Measurements from ENCODE around the gene LAIR2.

LAIR2 gene, protein sequence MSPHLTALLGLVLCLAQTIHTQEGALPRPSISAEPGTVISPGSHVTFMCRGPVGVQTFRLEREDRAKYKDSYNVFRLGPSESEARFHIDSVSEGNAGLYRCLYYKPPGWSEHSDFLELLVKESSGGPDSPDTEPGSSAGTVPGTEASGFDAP

DNA sequence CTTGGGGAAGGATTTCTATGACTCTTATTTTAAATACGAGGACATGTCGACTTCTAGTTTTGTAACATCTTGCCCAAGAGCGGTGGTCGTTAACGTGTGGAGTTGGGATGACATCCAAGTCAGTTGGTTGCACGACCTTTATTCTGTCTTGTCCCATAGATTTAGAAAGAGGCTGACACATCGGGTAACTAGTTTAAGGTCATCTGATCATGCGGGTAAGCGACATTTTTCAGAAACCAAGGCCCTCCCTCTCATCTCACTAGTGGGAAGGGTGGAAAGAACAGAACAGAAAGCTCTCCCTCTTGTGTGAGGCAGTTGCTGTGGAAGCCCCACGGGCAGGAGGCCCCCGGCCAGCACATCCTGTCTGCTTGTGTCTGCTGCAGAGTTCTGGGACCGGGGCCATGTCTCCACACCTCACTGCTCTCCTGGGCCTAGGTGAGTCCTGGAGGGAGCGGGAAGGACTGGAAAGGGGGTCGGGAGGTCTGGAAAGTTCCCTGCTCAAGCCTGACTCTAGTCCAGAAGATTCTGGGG is at the start of gene LAIR2:
LAIR2 (plus strand) TSS at position 314 of the 531 bp plus-strand sequence; CDS start at position 402, 88 bp downstream.
- no peak for DNase-seq

DNA sequence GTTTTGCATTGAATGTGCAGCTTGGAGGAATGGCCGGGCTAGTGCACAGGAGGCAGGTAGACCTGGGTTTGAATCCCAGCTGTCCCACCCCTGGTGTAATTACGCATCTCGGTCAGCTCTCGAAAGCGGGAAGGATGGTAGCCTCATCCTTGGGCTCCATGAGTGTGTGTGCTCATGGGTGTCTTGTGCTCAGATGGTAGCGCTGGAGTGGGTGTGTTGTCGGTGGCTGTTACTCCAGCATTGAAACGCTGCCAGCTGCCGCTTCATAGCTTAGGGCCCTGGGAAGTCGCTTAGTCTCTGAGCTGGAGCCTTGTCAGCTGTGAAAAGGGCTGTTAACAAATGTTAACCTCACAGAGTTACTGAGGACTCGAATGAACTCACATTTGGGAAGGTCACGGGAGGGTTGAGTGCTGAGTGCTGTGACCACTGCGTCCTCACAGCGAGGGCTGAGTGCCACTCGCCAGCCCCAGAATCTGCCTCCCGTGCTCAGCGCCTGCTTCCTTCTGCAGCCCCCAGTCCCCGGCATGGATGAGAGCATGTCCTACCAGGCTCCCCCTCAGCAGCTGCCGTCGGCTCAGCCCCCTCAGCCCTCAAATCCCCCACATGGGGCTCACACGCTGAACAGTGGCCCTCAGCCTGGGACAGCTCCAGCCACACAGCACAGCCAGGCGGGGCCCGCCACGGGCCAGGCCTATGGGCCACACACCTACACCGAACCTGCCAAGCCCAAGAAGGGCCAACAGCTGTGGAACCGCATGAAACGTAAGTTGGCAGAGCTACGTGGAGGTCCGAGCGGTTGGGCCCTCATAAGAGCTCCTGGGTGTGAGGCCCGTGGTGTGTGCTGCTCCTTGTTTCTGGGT is 48.5 kb upstream of the LAIR2 start:
- no peak for DNase-seq

DNA sequence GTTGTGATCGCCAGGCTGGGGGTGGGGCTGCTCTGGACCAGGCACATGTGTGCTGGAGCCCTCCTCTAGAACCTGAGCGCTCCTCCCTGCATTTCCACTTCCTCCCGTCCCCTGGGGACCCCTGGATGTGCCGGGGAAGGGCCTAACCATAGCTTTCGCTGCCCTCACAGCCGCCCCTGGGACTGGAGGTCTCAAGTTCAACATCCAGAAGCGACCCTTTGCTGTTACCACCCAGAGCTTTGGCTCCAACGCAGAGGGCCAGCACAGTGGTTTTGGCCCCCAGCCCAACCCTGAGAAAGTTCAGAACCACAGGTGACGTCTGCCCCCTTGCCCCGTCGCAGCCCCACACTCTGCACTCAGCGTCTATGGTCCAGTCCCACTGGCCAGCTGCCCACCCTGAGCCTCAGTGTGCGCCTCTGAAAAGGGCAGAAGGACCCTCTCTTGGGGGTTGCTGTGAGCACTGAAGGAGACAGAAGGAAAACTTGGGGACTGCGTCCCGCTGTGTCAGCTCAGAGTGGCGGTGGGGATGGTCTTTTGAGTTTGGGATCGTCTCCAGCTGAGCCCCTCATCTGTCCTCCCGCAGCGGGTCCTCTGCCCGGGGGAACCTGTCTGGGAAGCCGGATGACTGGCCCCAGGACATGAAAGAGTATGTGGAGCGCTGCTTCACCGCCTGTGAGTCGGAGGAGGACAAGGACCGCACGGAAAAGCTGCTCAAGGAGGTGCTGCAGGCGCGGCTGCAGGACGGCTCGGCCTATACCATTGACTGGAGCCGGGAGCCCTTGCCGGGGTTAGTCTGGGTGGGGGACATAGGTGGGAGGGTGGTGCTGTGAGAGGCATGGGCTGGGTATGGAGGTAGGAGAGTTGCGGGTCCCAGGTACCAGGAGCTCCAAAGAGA is 47.6 kb upstream of the LAIR2 start:
- no peak for DNase-seq

DNA sequence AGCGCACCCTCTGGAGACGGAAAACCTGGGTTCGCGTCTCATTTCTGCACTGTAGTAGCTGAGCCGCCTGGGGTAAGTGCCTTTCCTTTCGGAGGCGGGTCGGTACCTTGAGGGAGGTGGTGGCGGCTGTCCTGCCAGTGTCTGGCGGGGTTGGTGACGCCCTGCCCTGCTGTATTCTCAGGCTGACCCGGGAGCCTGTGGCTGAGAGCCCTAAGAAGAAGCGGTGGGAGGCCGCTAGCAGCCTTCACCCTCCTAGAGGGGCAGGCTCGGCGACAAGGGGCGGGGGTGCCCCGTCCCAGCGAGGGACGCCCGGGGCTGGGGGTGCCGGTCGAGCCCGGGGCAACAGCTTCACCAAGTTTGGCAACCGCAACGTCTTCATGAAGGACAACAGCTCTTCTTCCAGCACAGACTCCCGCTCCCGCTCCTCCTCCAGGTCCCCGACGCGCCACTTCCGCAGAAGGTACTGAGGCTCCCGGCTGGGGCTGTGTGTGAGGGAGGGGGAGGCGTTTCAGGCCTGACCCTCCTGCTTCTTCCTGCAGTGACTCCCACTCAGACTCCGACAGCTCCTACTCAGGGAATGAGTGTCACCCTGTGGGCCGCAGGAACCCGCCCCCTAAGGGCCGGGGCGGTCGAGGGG is 46.7 kb upstream of the LAIR2 start:
- DNase-seq: no peak

DNA sequence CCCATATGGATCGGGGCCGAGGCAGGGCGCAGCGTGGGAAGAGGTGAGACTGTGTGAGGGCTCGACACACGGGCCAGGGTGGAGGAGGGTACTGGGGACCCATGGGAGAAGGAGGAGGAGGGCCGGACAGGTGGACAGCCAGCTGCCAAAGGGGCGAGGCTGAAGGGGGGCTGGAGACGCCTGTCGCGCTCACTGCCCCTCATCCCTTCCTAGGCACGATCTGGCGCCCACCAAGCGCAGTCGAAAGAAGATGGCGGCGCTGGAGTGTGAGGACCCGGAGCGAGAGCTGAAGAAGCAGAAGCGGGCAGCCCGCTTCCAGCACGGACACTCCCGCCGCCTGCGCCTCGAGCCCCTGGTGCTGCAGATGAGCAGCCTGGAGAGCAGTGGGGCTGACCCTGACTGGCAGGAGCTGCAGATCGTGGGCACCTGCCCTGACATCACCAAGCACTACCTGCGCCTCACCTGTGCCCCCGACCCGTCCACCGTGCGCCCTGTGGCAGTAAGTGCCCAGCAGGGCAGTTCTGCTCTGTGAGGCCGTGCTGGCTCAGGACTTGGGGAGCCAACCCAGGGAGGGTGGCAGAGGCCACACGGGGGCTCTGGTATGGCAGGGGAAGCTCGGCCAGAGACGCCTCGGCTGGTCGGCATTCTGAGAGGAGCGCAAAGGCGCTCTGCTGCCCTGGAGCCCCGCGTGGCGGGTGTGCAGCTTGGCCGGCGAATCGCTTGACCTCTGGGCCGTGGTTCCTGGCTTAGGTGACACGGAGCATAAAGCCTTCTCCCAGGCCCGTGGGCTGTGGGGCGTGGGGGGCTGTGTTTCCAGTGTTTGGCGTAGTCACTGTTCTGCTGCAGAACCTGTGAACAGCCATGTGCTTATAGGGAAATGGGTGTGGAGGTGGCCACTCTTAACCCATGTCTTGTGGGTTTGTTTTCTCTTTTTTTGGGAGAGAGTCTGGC is 45.9 kb upstream of the LAIR2 start:
- no peak for DNase-seq

DNA sequence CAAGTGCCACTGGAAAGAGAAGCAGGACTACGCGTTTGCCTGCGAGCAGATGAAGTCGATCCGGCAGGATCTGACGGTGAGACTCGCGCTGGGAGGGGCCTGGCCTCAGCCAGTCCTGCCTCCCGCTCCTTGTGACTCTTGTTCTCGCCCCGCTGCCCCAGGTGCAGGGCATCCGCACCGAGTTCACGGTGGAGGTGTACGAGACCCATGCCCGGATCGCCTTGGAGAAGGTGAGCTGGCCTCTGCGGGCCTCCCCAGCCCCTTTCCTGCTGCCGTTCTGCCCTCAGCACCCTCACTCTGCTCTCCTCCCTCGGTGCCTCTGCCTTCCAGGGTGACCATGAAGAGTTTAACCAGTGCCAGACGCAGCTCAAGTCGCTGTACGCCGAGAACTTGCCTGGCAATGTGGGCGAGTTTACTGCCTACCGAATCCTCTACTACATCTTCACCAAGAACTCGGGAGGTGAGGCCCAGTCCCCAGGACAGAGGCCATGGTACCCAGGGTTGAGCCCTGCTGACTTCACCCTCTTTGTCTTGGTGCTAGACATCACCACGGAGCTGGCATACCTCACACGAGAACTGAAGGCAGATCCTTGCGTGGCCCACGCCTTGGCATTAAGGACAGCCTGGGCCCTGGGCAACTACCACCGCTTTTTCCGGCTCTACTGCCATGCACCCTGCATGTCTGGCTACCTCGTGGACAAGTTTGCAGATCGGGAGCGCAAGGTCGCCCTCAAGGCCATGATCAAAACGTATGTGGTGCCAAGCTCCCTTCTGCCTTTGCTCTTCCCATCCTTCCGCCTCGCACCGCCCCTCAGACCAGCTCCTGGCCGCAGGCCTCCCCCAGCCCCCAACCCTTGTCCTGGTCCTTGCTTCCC is 44.6 kb upstream of the LAIR2 start:
- no peak for DNase-seq

DNA sequence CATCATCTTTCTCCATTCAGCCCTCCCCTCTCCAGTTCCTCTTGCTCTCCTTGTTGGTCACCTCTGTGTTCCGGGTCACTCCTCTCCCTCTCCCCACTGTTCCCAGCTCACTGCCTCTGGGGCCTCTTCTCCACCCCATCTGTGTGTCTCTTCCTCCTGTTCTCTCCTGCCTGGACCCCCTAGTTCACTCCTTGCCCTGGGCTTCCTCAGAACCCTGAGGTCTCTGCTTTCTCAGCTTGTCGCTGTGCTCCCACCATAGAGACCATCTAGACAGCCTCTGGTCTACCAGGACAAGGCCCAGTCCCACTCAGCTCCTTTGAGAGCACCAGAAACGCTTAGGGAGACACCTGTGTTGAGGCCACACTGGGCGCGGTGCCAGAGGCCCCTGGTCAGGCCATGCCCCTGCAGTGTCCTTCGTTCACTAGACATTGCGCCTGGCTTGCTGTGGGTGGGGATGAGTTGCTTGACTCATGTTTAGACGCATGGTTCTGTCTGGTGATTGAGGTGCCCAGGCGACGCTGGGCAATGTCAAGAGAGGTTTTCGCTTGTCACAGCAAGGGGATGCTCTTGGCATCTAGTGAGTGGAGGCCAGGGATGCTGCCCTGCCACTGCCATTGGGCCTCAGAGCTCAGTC is 43.9 kb upstream of the LAIR2 start:
- DNase-seq: no peak

DNA sequence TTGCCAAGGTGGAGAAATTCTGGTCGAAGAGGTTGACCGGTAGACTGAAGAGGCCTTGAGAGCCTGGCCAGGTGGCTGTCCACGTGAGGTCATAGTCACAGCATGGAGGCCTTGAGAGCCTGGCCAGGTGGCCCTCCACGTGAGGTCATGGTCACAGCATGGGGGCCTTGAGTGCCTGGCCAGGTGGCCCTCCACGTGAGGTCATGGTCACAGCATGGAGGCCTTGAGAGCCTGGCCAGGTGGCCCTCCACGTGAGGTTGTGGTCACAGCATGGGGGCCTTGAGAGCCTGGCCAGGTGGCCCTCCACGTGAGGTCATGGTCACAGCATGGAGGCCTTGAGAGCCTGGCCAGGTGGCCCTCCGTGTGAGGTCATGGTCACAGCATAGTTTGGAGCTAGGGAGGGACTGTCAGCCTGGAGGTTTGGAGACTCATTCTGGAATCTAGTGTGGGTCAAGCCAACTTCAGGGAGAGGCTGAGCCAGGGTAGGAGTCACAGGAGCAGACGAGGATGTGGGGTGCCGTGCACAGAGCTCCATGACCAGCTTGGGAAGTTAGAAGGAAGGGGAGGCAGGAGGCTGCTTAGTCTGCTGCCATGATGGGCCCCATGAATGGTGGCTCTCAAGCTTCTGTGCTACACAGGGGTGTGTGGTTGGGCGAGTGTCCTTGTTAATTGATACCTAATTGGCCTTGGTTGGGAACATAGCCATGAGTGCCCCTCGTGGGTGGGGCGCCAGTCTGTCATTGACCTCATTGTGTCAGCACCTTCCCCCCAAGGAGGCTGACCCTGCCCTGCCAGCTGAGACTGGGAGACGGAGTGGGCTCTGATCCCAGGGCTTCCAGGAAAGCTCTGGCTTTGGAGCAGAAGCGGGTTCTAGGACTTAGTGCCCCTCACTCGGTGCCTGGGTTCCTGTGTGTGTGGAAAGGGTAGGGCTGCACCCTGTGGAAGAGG is 43.1 kb upstream of the LAIR2 start:
- no peak for DNase-seq

DNA sequence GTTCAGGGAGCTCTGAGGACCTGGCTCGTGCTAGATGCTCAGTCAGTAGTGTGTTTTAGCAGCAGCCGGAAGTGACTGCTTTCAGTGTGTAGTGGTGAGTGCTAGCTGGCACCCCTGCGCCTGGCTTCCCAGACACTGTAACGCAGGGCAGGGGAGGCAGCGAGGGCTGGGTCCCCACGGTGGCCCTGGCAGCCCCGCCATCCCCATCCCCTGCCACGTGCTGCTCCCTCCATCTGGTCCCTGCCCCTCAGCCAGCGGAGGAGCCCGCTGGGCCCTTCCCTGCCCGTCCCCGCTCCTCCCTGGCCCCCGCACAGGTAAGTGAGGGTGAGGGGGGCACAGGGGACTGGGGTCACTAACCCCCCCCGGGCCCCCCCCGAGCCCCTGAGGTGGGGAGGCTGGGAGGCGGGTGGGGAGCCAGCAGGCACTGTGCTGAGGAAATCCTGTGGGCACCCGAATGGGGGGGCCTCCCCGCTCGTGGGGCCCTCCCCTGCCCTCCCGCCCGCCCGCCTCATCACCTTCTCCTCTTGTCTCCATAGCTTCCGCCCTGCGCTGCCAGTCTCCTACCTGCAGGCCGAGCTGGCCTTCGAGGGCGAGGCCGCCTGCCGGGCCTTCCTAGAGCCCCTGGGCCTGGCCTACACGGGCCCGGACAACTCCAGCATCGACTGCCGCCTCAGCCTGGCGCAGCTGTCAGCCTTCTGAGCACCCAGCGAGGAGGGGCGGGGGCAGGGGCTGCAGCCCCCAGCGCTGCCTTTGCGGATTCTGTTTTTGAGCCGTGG is 42.2 kb upstream of the LAIR2 start:
- no peak for DNase-seq

DNA sequence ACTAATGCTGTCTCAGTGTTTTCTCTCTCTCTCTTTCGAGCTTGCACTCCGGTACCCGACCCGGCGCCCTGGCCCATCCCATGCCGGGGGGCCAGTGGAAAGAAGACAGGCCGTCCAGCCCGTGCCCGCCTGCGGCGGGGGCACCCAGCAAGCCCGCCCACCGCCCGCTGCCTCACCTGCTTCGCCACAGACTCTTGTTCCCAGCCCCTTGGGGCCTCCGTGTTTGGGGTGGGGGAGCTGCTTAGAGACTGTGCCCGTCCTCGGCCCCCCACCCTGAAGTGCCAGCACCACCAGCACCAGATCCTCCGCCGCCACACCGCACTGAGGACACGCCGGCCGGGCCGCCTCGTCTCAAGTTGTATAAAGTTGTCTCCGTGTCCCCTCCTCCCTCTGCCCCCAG is 41.4 kb upstream of the LAIR2 start:
- no peak for DNase-seq

DNA sequence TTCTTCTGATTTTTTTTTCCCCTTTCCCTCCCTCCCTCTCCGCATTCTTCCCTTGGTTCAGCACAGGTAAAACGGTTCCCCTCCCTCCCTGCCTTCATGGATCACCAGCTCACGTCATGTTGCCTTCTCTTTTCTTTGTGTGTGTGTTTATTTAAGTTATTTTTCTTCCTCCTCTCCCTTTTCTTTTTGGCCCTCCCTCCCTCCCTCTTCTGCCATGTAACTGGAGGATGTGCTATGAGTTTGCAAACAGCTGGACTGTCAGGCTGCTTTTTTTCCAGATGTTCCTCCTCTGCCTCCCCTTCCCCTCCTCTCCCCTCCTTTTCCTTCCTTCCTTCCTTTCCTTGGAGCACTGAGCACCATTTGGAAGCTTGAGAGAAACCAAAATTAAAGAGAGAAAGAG is 41.0 kb upstream of the LAIR2 start:
- DNase-seq: no peak

DNA sequence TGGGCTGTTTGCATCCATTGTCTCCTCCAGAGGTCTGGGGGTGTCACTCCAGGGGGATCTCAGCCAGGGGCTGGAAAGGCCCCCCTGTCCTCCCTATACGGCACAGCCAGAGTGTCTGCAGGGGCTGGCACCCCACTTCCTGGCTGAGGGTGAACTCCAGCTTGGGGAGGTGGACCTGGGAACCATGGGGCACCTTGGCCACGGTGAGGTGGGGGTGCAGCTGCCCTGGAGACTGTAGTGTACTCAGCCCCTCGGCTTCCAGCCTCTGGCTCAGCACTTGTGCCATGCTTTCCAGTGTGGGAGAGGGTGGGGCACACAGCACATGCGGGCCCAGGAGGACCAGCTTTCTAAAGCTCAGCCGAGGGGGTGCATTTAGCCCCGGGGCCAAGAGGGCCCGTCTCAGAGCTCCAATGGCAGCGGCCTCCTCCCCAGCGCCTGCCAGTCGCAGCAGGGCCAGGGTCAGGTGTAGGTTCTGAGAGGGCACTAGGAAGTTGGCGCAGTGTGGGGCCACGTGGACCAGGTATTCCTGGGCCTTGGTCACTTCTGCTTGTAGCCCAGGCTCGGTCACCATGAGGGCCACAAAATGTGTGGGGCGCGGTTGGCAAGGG is 40.5 kb upstream of the LAIR2 start:
- DNase-seq: no peak

DNA sequence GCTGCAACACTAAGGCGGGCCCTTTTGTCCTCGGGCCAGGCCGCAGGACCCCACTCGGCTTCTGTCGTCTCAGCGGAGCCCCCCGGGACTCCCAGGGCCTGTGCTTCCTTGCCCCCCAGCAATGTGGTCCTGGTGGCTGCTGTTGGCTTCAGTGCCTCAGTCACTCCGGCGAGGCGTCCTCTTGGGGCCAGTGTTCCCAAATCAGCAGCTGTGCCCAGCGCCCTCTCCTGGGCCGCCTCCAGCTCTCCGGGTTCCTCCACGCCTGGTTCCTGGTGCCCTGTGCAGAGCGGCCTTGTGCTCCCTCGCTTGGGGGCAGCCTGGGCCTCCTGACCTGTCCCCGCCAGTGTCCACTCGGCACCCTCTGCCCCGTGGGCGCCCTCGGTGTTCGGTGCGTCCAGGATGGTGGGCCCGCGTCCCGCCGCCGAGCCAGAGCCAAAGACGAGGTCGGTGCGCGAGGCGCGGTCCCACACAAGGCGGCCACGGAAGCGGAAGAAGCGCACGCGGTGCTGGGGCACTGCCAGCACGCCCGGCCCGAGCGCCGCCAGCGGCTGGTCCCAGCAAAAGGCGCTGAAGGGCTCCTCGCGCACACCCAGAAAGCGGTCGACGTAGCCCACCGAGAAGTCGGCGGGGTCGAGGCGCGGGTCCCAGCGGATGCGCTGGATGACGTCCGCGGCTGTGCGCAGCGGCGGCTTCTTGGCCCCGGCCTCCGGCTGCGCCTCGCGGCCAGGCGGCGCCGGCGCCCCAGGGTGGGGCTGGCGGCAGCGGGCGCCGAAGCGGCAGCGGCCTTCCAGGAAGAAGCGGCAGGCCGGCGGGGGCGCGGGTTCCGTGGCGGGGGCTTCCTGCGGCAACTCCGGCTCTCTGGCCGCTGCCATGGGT is 39.7 kb upstream of the LAIR2 start:
- peak; percentile 74 for DNase-seq

DNA sequence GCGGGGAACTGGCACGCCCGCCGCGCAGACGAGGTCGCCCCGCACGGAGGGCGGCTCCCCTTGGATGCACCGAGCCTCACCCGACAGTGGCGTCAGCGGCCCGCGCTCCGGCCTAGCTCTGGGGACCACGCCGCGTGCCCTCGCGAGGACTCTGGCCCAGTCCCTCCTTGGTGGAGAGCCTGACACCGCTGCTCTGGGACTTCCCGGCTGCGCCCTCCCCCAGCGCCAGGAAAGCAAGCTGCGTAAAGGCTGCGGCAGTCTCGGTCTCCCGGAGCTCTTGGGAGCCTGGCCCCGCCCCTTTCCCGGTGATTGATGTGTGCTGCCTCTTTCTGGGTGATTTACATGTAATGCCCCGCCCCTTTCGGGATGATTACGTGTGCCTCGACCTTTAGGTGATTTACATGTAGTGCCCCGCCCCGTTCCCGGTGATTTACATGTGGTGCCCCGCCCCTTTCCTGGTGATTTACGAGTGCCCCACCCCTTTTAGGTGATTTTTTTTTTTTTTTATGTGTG is 39.0 kb upstream of the LAIR2 start, which contains the start of gene LENG9:
LENG9 (minus strand) TSS at position 248 of the 513 bp plus-strand sequence. CDS start 252 bp downstream, outside the sequence.
- peak; percentile 99 for DNase-seq

DNA sequence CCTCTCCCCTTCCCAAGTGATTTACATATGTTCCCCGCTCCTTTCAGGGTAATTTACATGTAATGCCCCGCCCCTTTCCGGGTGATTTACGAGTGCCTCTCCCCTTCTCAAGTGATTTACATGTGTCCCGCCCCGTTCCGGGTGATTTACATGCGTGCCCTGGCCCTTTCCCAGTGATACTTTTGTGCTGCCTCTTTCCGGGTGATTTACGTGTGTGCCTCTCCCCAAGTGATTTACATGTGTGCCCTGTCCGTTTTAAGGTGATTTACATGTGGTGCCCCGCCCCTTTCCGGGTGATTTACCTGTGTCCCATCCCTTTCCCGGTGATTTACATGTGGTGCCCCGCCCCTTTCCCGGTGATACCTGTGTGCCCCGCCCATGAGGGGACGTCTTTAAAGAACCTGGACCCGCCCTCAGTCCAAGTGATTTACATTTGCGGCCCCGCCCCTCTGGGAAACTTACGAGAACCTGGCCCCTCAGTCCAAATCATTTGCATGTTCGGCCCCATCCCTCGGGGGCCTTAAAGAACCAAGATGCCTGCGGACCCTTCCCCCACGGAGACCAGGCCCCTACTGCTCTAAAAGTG is 38.5 kb upstream of the LAIR2 start:
- DNase-seq: peak; percentile 72
